Neural progenitor cell (in vitro differentiated cells): ENCODE results near the gene TRAF2.

Experiments used
- CTCF ChIP-seq: fragments of 200-600 bp; sonication (generic); IDR thresholded peaks from 2 replicates; pipeline ENCODE4 v1.5.1; 2017; ENCODE audit warnings: antibody characterized with exemption, mild to moderate bottlenecking
- EZH2 ChIP-seq: fragments of 200-600 bp; sonication (generic); IDR thresholded peaks from 2 replicates; pipeline ENCODE4 v1.6.1; 2017; ENCODE audit warnings: antibody characterized with exemption, mild to moderate bottlenecking, moderate library complexity

GRCh38 chr9:136856079-136856476 lies 30.2 kb upstream of the TRAF2 start:
- no peak for TF ChIP-seq CTCF
- no peak for TF ChIP-seq EZH2
